HepG2 (cell line): ENCODE measurements around the gene USP28. TPM values are rescaled to one million over a fixed set of nuclear protein-coding genes. Genes with fewer than 3 reads are reported as not detected.

Experiments used
- ADNP ChIP-seq: sonication (generic); formaldehyde crosslinking; IDR thresholded peaks from 2 replicates; pipeline ENCODE4 v1.4.0; 2020; ENCODE audit warnings: missing genetic modification reagents
- ATF2 ChIP-seq: sonication (generic); formaldehyde crosslinking; IDR thresholded peaks from 2 replicates; pipeline ENCODE4 v1.4.0; 2020; ENCODE audit warnings: missing genetic modification reagents
- CENPBD1 ChIP-seq: sonication (generic); formaldehyde crosslinking; IDR thresholded peaks from 2 replicates; pipeline ENCODE4 v1.8.0; 2022; ENCODE audit warnings: missing genetic modification reagents, low read depth, mild to moderate bottlenecking, borderline replicate concordance
- ERF ChIP-seq: IDR thresholded peaks from 2 replicates; pipeline ENCODE4 v1.6.1; 2018; ENCODE audit warnings: missing biosample characterization, missing genetic modification reagents
- ESRRA ChIP-seq: sonication (generic); formaldehyde crosslinking; IDR thresholded peaks from 2 replicates; pipeline ENCODE4 v1.5.1; 2020; ENCODE audit warnings: mild to moderate bottlenecking, low read depth, missing genetic modification reagents
- FOXA3 ChIP-seq: IDR thresholded peaks from 2 replicates; pipeline ENCODE4 v1.6.1; 2016; ENCODE audit warnings: missing genetic modification reagents, missing compliant biosample characterization
- IRF2 ChIP-seq: IDR thresholded peaks from 2 replicates; pipeline ENCODE4 v1.6.1; 2018; ENCODE audit warnings: missing genetic modification reagents, missing compliant biosample characterization
- MYC ChIP-seq: sonication (generic); formaldehyde crosslinking; IDR thresholded peaks from 2 replicates; pipeline ENCODE4 v1.9.0; 2021; ENCODE audit warnings: missing genetic modification reagents, borderline replicate concordance
- NR0B2 ChIP-seq: sonication (generic); formaldehyde crosslinking; IDR thresholded peaks from 2 replicates; pipeline ENCODE4 v1.4.0; 2020; ENCODE audit warnings: mild to moderate bottlenecking, missing genetic modification reagents
- RBM39 ChIP-seq: fragments of 200-400 bp; formaldehyde crosslinking; IDR thresholded peaks from one replicate; pipeline ENCODE4 v1.6.1; 2018; ENCODE audit warnings: antibody characterized with exemption, mild to moderate bottlenecking, low read depth, low read length; ENCODE audit not compliant: poor library complexity, severe bottlenecking
- REPIN1 ChIP-seq: sonication (generic); formaldehyde crosslinking; IDR thresholded peaks from 2 replicates; pipeline ENCODE4 v1.8.0; 2022; ENCODE audit warnings: missing genetic modification reagents, low read depth, mild to moderate bottlenecking, borderline replicate concordance
- SMAD1 ChIP-seq: sonication (generic); formaldehyde crosslinking; IDR thresholded peaks from 2 replicates; pipeline ENCODE4 v1.4.0; 2020; ENCODE audit warnings: missing genetic modification reagents, low read depth, mild to moderate bottlenecking, borderline replicate concordance
- TFDP1 ChIP-seq: IDR thresholded peaks from 2 replicates; pipeline ENCODE4 v1.6.1; 2016; ENCODE audit warnings: missing compliant biosample characterization, missing genetic modification reagents, borderline replicate concordance
- THAP9 ChIP-seq: sonication (generic); formaldehyde crosslinking; IDR thresholded peaks from 2 replicates; pipeline ENCODE4; 2020; ENCODE audit warnings: missing genetic modification reagents, mild to moderate bottlenecking, borderline replicate concordance
- YEATS4 ChIP-seq: sonication (generic); formaldehyde crosslinking; IDR thresholded peaks from 2 replicates; pipeline ENCODE4 v1.4.0; 2020; ENCODE audit warnings: missing genetic modification reagents, borderline replicate concordance
- ZFP62 ChIP-seq: sonication (generic); formaldehyde crosslinking; IDR thresholded peaks from 2 replicates; pipeline ENCODE4 v1.4.0; 2020; ENCODE audit warnings: missing genetic modification reagents
- ZIK1 ChIP-seq: sonication (generic); formaldehyde crosslinking; IDR thresholded peaks from 2 replicates; pipeline ENCODE4 v1.5.0; 2020; ENCODE audit warnings: mild to moderate bottlenecking, low read depth, missing genetic modification reagents, borderline replicate concordance
- ZNF224 ChIP-seq: sonication (generic); formaldehyde crosslinking; IDR thresholded peaks from 2 replicates; pipeline ENCODE4 v1.5.0; 2020; ENCODE audit warnings: mild to moderate bottlenecking, missing genetic modification reagents
- ZNF800 ChIP-seq: sonication (generic); formaldehyde crosslinking; IDR thresholded peaks from 2 replicates; pipeline ENCODE4 v1.4.0; 2020; ENCODE audit warnings: missing genetic modification reagents
- polyA plus RNA-seq, 8 experiments: library from polyadenylated mRNA; depleted of rRNA in 3 of 8; stranded (reverse) in 7 of 8; unstranded in 1 of 8; fragments of >200 nt; fragmentation: Illumina TruSeq in 4 of 8; extraction: Trizol in 4 of 8; gene quantifications; 2 replicates each; pipeline versions ENCODE4 v1.2.1 to v1.2.3, GENCODE V29; 2011 to 2016; ENCODE audit warnings: low read depth in 4 of 8, missing spikeins in 1 of 8, mixed read lengths in 1 of 8; ENCODE audit not compliant: insufficient read depth in 1 of 8
- total RNA-seq, 5 experiments: library from RNA; depleted of rRNA; stranded (reverse); fragments of >200 nt; fragmentation: Illumina TruSeq; extraction: Trizol; gene quantifications; 2 replicates each; pipeline ENCODE4 v1.2.3, GENCODE V29; 2016; ENCODE audit warnings: low read depth in 1 of 5

USP28 gene
- total and polyA plus RNA-seq, 2 of the 13 experiments (the other 11 are each of a cell fraction or from before 2014, with no cell fraction given): 29.6 to 34.3 TPM

- peak; percentile 85; the same call in 1 of the 2 replicates for TF ChIP-seq THAP9 (CRISPR knock-in tag)
- peak; percentile 61 for TF ChIP-seq ERF
- 0 out of 2 replicates have a peak, but pooled peaks have one; percentile 42 for TF ChIP-seq ZNF800 (CRISPR knock-in tag)
- no peak for TF ChIP-seq ESRRA (CRISPR knock-in tag)
- peak; percentile 40 for TF ChIP-seq RBM39
- no peak for TF ChIP-seq SMAD1 (CRISPR knock-in tag)
- TF ChIP-seq ZNF224 (CRISPR knock-in tag): no peak
- TF ChIP-seq REPIN1 (CRISPR knock-in tag): peak; percentile 73; the same call in 1 of the 2 replicates
- TF ChIP-seq ADNP (CRISPR knock-in tag): no peak
- TF ChIP-seq MYC (CRISPR knock-in tag): peak; percentile 66; the same call in 1 of the 2 replicates
- 0 out of 2 replicates have a peak, but pooled peaks have one; percentile 78 for TF ChIP-seq ZFP62 (CRISPR knock-in tag)
- peak; percentile 86 for TF ChIP-seq YEATS4
- 0 out of 2 replicates have a peak, but pooled peaks have one; percentile 26 for TF ChIP-seq FOXA3 (CRISPR knock-in tag)
- no peak for TF ChIP-seq NR0B2
- TF ChIP-seq ATF2 (CRISPR knock-in tag): peak; percentile 63; the same call in 1 of the 2 replicates
- TF ChIP-seq TFDP1 (CRISPR knock-in tag): peak; percentile 71; the same call in 1 of the 2 replicates
- 0 out of 2 replicates have a peak, but pooled peaks have one; percentile 43 for TF ChIP-seq CENPBD1 (CRISPR knock-in tag)
- TF ChIP-seq ZIK1: 0 out of 2 replicates have a peak, but pooled peaks have one; percentile 28
- TF ChIP-seq IRF2 (CRISPR knock-in tag): peak; percentile 89
These were observed 101.8 kb downstream of the USP28 start, which contains the start of gene ZW10 (continued) for GRCh38 chr11:113773416-113774173.
